HL-60/S4 treated with phorbol 12-myristate 13-acetate at 8.2 ng/mL for 4 days and 3 days (cell line): ENCODE results near the gene GPR158.

Source experiments
- in situ Hi-C: fragments of 300-500 bp; cut with MboI; formaldehyde crosslinking; loops from 2 replicates; pipeline ENCODE4 v1.15.0; 2022; ENCODE audit warnings: low sequenced_read_pairs

The GPR158 gene

GRCh38 chr10:25206693-25207414, 32.1 kb downstream of the GPR158 start:
- in situ Hi-C loops, result no loop called here

GRCh38 chr10:25209618-25210017, 34.8 kb downstream of the GPR158 start:
- in situ Hi-C loops, result no loop called here

- in situ Hi-C loops, result no loop called here
Observed at GRCh38 chr10:25210265-25210664, 35.5 kb downstream of the GPR158 start.

- in situ Hi-C loops, result no loop called here
Observed at GRCh38 chr10:25220156-25220555, 45.4 kb downstream of the GPR158 start.

- in situ Hi-C loops, result no loop called here
Observed at GRCh38 chr10:25222085-25222660, 47.4 kb downstream of the GPR158 start.

GRCh38 chr10:25226775-25227682, 52.2 kb downstream of the GPR158 start:
- in situ Hi-C loops, result no loop called here

- in situ Hi-C loops, result no loop called here
Observed at GRCh38 chr10:25231751-25232150, 57.0 kb downstream of the GPR158 start.

- in situ Hi-C loops, result no loop called here
Observed at GRCh38 chr10:25232204-25232603, 57.4 kb downstream of the GPR158 start.

- in situ Hi-C loops, result no loop called here
Observed at GRCh38 chr10:25245165-25245564, 70.4 kb downstream of the GPR158 start.

GRCh38 chr10:25257646-25258045, 82.8 kb downstream of the GPR158 start:
- in situ Hi-C loops, result no loop called here

- in situ Hi-C loops, result no loop called here
Observed at GRCh38 chr10:25261110-25261509, 86.3 kb downstream of the GPR158 start.

- in situ Hi-C loops, result no loop called here
Observed at GRCh38 chr10:25261558-25261957, 86.8 kb downstream of the GPR158 start.

- in situ Hi-C loops, result no loop called here
Observed at GRCh38 chr10:25263931-25264330, 89.1 kb downstream of the GPR158 start.

- in situ Hi-C loops, result no loop called here
Observed at GRCh38 chr10:25278180-25278579, 103.4 kb downstream of the GPR158 start.

- in situ Hi-C loops, result no loop called here
Observed at GRCh38 chr10:25280076-25280475, 105.3 kb downstream of the GPR158 start.

GRCh38 chr10:25280573-25280972, 105.8 kb downstream of the GPR158 start:
- in situ Hi-C loops, result no loop called here

GRCh38 chr10:25285809-25286208, 111.0 kb downstream of the GPR158 start:
- in situ Hi-C loops, result no loop called here

GRCh38 chr10:25288181-25288580, 113.4 kb downstream of the GPR158 start:
- in situ Hi-C loops, result no loop called here

- in situ Hi-C loops, result no loop called here
Observed at GRCh38 chr10:25294032-25294926, 119.5 kb downstream of the GPR158 start.

GRCh38 chr10:25296324-25296723, 121.5 kb downstream of the GPR158 start:
- in situ Hi-C loops, result no loop called here

- in situ Hi-C loops, result no loop called here
Observed at GRCh38 chr10:25297466-25297865, 122.7 kb downstream of the GPR158 start.
